Neural crest cell (in vitro differentiated cells): ENCODE measurements around the gene DOCK6. TPM values are rescaled to one million over a fixed set of nuclear protein-coding genes. Genes with fewer than 3 reads are reported as not detected.

ENCODE experiments used
- DNase-seq: peaks from one replicate; pipeline ENCODE4 v3.0.0; 2021; ENCODE audit warnings: low read depth, mixed read lengths, low spot score
- H3K27ac Mint-ChIP-seq: one replicate; pipeline ENCODE4 v1.8.0; 2021; ENCODE audit warnings: mild to moderate bottlenecking, mixed read lengths; ENCODE audit not compliant: unreplicated experiment
- H3K27me3 Mint-ChIP-seq: 2 replicates; pipeline ENCODE4 v1.8.0; 2021; ENCODE audit warnings: low read depth, mild to moderate bottlenecking, mixed read lengths
- H3K36me3 Mint-ChIP-seq: 2 replicates; pipeline ENCODE4 v1.8.0; 2021; ENCODE audit warnings: low read depth, mild to moderate bottlenecking, mixed read lengths
- H3K4me1 Mint-ChIP-seq: 2 replicates; pipeline ENCODE4 v1.8.0; 2021; ENCODE audit warnings: mixed read lengths
- H3K4me3 Mint-ChIP-seq: one replicate; pipeline ENCODE4 v1.8.0; 2021; ENCODE audit warnings: mild to moderate bottlenecking, mixed read lengths
- H3K9me3 Mint-ChIP-seq: 2 replicates; pipeline ENCODE4 v1.8.0; 2021; ENCODE audit warnings: mixed read lengths
- CTCF ChIP-seq: fragments of 200-600 bp; sonication (generic); conservative IDR thresholded peaks from 2 replicates; pipeline ENCODE4 v1.5.0; 2021; ENCODE audit warnings: antibody characterized with exemption, mild to moderate bottlenecking
- total RNA-seq: library from RNA; stranded (reverse); gene quantifications from 2 replicates; pipeline ENCODE4 v1.2.1, GENCODE V29; 2021

The DOCK6 gene
- total RNA-seq, 1 donor from 2014 or later, result 40.6 TPM

- Mint-ChIP-seq H3K27ac (no peak overlapping the region), H3K4me3 (no peak overlapping the region), H3K27me3 (no peaks in the 10 kb centered on the region), H3K36me3 (no peaks in the 10 kb centered on the region), H3K4me1 (peaks cover 12% of the 10 kb centered on the region), H3K9me3 (no peaks in the 10 kb centered on the region)
- no peak for TF ChIP-seq CTCF
- DNase-seq, result no peak
These were observed 102.5 kb downstream of the DOCK6 start for GRCh38 chr19:11159598-11160439.

- TF ChIP-seq CTCF, result no peak
- H3K4me1 Mint-ChIP-seq, result peaks cover 25% of the 10 kb centered on the region
- H3K36me3 Mint-ChIP-seq, result peaks cover 3% of the 10 kb centered on the region
- peak within 1 kb of the TSS; percentile 87 for H3K27ac Mint-ChIP-seq
- peak within 1 kb of the TSS; percentile 94 for H3K4me3 Mint-ChIP-seq
- peak; percentile 91 for DNase-seq
- no peaks in the 10 kb centered on the region for H3K27me3 Mint-ChIP-seq
- no peaks in the 10 kb centered on the region for H3K9me3 Mint-ChIP-seq
These were observed 106.8 kb downstream of the DOCK6 start, which contains the start of gene SPC24 for GRCh38 chr19:11155373-11156120. TSS of gene SPC24 (minus strand) at chr19:11155782. CDS start at chr19:11155776, 6 bp downstream.

GRCh38 chr19:11154683-11155047 lies 107.7 kb downstream of the DOCK6 start:
- H3K27ac Mint-ChIP-seq, result peak overlapping the region; percentile 48

GRCh38 chr19:11152318-11153062 lies 109.8 kb downstream of the DOCK6 start:
- H3K4me3 Mint-ChIP-seq, result peak overlapping the region; percentile 68
- H3K36me3 Mint-ChIP-seq, result peaks cover 3% of the 10 kb centered on the region

More at GRCh38 chr19:11154683-11155047, 107.7 kb downstream of the DOCK6 start:
- no peak for DNase-seq
- Mint-ChIP-seq H3K36me3 (peaks cover 3% of the 10 kb centered on the region), H3K4me1 (peaks cover 25% of the 10 kb centered on the region), H3K27me3 (no peaks in the 10 kb centered on the region), H3K4me3 (peak overlapping the region; percentile 94), H3K9me3 (no peaks in the 10 kb centered on the region)
- TF ChIP-seq CTCF, result no peak

More at GRCh38 chr19:11152318-11153062, 109.8 kb downstream of the DOCK6 start:
- Mint-ChIP-seq H3K4me1 (peaks cover 25% of the 10 kb centered on the region), H3K9me3 (no peaks in the 10 kb centered on the region), H3K27me3 (no peaks in the 10 kb centered on the region), H3K27ac (no peak overlapping the region)
- DNase-seq, result no peak
- no peak for TF ChIP-seq CTCF
